8988T (cell line): ENCODE data around the gene CDH13.

Source experiments
- DNase-seq: peaks from one replicate; pipeline ENCODE4 v3.0.0; 2011

Gene CDH13

DNA sequence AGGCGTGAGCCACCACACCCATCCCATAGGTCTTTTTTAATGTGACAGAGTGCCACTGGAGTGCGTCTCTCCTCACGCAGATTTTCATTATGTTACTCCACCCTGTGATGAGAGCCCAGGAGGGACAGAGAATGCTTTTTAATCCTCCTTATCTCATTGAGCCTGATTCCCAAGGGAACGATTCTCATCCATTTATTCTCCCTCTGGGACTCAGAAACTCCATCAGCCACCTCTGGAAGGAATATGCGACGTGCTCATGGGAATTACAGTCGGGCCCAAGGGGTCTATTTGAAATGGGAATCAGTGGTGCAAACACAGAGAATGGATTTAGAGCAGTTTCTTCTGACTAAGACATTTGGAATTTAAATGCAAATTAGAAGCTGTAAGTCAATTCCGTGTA is 1025.1 kb downstream of the CDH13 start:
- DNase-seq = no peak

DNA sequence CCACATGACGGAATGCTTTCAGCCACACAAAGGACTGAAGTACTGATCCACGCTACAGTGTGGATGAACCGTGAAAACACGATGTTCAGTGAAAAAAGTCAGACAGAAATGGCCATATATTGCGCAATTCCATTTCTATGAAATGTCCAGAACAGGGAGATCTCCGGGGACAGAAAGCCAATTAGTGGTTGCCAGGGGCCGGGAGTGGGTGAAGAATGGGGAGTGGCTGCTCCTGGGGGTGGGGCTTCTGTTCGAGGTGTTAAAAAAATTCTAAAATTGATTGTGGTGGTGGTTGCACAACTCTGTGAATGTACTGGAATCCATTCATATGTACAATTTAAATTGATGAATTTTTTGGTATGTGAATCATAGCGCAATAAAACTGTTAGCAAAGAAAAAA is 1026.2 kb downstream of the CDH13 start:
- no peak for DNase-seq

DNA sequence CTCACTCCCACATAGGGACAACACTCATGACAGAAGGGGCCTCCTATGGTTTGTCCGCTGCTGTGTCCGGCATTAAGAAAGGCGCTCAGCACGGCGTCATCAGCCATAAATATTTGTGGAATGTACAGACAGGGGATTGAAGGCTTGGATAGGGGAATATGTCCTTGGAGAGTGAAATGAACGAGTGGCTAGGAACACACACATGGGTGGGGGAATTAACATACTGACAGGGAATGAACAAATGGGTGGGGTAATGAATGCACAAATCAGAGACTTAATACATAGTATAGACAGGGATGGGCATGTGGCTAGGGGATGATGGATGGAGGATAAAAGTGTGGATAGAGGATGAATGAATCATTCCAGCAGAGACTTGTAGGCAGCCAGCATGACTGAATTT is 1027.0 kb downstream of the CDH13 start:
- no peak for DNase-seq

DNA sequence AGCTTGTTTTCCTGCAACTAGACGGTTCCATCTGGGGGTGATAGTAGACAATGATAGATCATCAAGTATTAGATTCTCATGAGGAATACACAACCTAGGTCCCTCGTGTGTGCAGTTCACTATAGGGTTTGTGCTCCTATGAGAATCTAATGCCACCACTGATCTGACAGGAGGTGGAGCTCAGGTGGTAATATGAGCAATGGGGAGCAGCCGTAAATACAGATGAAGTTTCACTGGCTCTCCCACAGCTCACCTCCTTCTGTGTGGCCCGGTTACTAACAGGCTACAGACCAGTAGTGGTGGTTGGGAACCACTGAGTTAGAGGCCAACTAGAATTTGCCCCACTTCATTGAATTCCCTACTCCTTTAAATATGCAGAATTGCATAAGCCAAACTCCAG is 1033.5 kb downstream of the CDH13 start:
- DNase-seq = no peak

DNA sequence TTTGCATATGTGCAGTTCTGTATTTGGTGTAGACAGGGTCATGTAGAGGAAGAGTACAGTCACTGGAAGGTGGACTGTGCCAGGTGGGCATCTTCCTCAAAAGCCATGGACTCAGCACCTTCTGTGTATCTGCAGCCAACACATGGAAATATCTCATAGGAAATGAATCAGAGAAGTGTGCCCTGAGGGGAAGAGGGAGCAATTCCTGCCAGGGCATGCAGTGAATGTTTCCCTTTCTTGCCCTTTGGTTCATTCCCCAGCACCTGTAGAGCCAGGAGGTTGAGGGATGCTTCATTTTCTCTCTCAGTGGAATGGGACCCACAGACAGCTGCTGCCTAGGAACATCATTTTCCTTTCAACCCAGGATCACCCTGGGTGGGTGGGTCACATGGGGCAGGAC is 1034.9 kb downstream of the CDH13 start:
- DNase-seq = no peak

DNA sequence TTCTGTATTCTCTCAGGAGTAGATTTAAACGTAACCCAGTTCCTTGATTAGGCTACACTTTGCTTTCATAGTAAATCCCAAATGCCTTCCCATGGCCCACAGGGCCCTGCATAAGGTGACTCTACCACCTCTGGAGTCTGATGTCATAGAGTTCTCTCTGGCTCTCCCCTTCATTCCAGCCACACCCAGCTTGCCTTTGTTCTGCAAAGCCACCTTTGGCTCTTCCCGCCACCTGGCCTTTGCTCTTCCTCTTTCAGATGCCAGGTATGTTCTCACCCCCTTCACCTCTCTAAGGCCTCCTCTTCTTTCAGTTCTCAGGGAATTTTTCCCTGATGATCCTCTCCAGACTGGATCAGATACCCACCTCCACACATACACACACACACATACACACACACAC is 1039.7 kb downstream of the CDH13 start:
- DNase-seq = no peak

DNA sequence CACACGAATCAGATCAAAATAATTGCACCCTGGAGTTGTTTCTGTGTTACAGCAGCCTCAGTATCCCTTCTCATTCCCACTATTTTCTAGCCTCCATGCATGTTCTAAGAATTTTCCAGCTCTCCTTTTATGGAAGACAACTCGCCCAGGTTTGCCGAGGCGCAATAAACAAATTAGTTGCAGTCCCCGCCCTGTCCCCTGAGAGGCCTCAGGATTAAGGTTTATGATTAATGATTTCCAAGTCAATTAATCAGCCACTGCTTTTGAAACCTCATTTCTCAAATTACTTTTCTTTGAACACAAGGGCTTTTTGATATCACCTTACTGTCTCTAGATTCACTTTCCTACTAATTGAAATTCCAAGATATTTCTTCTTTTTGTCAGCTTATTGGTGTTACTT is 1042.7 kb downstream of the CDH13 start:
- no peak for DNase-seq

DNA sequence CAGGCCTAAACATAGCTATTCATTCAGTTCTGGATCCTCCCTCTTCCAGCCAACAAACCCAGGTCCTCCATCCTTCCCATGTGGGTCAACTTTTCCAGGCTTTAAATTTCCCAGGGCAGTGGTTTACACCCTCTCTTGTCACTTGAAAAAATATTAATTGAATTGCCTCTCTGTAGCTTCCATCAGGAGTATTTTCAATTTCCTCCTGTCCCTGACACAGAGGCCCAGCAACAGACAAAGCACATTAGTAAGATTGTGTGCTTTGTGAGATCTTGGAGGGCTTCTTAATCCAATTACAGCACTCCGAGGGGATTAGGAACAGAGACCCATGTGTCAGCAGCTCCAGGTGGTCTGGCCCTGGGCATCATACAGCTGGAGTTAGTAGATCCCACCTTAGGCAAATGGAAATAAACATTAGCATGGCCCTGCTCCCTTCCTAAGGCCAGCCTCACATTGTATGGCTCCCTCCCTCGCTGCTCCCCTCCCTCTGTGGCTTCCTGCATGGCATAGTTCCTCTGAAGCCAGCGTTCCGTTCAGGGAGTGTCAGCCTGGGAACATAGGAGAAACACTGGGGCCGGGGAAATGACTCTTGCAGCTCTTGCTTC is 1048.3 kb downstream of the CDH13 start:
- DNase-seq = no peak

DNA sequence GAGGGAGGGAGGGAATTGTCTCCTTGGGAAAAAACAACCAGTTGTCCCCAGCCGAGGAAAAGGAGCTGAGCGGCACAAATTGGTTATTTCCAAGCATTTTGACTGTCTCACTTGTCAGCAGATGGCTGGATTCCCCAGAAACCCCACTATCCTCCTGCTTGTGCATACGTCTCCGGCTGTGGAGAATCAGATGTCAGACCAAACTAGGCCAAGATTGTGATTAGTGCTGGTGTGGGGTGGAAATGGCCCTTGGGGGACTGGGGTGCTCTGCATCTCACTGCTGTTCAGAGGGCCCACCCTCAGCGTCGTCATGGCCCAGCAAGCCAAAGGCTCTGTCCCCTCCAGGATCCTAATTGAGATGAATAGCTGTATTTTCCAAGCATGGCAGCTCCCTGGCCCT is 1049.3 kb downstream of the CDH13 start:
- no peak for DNase-seq

DNA sequence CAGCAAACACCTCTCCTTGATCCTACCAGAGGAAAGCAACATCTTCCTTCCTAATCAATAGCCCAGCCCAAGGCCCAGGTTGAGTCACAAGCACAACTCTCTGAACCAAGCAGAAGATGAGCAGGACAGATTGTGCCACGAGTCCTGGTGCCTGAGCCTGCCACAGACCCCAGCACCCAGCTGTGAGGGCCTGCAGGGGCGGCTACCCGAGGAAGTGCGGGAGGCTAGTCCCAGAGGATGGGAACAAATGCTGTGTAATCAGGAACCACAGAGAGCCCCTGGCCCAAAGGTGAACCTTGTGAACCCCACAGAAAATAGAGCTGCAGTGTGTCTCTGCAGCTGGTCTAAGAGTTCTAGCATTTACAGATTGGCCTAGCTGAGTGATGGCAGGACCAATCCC is 1054.2 kb downstream of the CDH13 start:
- DNase-seq = no peak

DNA sequence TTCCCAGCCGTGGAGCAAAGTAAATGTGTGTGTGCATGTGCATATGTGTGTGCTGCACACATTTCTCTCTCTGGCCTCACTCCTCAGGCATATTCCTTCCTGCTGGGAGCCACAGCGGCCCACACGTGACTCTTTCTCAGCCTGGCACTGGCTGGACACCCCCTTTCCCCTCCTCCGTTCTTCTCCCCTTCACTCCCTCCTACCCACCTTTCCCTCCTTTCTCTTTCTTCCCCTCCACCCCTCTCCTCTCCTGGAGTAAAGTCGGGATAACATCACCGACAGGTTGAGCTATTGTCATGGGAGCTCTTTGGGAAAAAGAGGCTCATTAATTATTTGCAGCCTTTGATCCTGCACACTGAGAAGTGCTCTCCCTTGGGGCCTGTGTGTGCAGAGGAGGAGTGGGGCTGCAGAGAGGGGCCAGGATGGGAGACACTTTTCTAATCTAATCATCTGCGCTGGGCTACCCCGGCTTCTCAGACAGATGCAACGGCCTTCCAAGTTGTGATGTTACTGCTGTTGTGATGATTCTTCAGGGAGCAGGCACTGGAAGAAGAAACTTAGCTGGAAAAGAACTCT is 1054.7 kb downstream of the CDH13 start:
- DNase-seq = no peak

DNA sequence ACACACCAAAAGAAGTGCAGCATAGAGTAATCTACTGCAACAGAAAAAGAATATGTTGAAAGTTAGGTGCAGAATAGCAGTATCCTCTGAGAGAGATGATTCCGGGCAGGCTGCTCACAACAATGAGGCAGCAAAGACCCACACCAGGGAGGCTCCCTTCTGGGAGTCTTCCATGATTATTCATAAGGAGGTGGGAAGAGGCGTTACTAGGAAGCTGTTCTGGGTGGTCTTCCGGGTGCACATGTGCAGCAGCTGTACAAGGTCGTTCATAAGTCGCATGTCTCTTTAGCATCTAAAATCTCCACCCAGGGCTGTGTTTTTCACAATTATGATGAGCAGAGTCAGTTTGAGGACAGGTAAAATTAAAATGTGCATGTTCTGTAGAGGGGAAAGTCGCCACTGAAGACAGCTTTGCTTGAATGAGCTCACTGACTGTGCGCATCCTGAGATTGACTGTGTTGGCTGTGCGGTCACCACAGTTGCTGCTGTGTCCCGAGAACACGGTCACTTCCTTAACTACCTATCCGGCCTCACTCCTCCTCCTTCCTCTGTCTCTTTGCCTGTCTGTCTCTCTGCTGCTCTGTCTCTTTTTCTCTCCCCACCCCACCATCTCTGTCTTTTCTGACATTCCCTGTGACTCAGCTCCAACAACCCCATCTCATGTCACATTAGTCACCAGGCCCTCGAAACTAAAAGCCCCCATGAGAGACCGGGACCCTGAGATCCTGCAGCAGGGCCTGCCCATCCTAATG is 1055.5 kb downstream of the CDH13 start:
- no peak for DNase-seq

DNA sequence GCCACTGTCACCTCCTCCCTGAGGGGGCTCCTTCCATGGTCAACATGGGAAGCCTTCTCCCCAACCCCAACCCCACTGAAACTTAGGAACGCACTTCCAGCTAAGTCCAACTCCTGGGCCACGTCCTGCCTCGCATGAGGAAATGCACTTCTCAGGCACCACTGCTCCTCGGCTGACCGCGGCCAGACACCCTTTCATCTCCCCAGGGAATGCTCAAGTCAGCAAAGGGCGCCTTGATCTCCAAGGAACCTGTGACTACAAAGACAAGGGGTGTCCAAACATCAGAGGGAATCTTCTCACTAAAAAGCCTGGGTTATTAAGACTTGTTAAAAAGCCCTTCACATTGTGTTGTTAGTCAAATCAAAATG is 1056.1 kb downstream of the CDH13 start:
- no peak for DNase-seq

DNA sequence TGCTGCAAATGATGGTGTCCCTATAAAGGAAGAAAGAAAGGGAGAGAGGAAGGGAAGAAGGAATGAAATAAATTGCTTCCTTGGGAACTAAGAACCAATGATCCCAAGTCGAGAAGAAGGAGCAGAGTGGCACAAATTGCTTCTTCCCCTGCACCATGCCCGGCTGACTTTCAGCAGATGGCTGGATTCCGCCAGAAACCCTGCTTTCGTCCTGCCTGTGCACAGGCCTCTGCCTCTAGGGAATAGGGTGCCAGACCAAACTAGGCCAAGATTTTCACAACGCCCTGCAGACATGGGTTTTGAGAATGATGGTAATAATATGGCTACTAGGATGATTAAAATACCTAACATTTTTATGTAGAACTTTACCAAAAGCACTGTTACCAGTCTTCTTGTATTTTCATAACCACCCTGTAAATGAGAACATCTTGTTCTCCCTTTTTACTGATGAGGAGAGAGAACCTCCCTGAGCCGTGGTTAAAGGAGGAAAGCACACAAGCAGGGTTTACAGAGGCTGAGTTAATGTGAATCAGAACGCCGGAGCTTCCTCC is 1058.9 kb downstream of the CDH13 start:
- DNase-seq = no peak

DNA sequence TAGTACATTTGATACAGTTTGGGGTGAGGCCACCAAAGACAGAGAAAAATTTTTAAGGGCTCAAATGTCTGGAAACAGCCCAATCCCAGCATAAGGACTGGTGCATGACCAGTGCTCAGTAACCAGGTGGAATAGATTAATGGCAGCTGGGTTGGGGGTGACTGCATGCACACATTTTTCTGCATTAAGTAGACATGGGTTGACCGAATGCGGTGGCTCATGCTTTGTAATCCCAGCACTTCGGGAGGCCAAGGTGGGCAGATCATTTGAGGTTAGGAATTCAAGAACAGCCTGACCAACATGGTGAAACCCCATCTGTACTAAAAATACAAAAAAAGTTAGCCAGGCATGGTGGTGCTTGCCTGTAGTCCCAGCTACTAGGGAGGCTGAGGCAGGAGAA is 1060.0 kb downstream of the CDH13 start:
- DNase-seq = no peak

DNA sequence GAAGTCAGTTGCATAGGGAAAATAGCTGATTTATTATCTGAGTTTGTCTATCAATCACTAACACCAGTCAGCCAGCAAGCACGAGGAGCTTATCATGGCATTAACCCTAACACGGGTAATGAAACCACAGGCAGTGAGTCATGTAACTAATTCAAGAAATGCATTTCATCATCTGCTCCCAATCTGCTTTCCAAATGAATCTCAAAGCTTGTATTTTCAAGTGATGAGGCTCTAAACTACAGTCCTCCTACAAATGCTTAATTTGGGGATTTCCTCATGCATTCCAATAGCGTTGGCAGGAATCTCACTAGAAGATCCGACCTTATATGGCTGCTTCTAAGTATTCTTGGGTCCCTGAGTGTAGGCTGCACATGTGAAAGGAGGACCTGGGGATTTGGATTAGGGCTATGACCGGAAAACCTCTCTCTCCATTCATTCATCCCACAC is 1062.6 kb downstream of the CDH13 start:
- no peak for DNase-seq

DNA sequence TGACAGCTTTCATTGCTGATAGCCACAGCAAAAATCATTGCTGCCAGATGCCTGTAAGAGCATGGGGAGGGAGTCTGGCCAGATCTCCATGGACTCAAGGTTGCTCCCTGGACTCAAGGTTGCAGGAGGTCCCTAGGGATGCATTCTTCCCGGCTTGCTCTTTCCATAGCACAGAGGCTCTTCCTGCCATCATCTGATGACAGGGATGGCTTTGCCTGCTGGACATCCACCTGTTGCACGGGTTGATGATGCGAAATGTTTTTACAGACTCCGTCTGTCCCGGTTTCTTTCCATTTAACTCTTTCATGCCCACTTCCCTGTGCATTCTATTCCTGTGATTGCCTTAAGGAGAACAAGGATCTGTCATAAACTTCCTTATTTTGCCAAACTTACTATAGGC is 1065.5 kb downstream of the CDH13 start:
- no peak for DNase-seq

DNA sequence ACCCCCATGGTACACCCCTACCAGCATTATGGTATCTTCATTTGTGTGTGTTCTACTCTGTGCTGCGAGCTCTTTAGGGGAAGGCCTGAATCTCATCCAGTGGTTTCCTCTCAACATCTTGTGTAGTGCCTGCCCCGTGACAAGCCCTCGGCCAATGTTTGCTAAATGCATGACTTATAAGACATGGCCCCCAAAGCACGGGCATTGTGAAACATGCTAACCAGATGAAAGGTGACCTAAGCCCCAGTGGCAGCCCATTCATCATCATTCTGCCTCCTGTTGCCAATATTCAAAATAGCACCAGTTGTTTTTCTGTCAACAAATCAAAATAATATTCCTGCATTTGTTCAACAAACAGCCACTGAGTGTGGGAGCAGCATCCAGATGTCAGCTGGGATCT is 1072.2 kb downstream of the CDH13 start:
- DNase-seq = no peak

DNA sequence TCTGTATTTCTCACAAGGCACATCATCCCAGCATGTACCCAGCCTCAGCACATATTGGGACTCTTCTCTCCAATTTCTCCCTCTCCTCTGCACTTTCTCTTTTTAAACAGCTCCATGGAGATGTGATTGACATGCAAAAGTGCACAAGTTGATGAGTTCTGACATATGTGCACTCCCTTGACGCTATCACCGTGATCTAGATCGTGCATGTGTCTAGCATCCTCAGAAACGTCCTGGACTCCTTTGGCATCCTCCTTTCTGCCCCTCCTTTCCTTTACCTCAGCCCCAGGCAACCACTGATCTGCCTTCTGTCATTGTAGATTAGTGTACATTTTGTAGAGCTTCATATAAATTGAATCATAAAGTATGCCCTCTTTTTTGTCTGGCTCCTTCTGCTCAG is 1073.0 kb downstream of the CDH13 start:
- DNase-seq = no peak

DNA sequence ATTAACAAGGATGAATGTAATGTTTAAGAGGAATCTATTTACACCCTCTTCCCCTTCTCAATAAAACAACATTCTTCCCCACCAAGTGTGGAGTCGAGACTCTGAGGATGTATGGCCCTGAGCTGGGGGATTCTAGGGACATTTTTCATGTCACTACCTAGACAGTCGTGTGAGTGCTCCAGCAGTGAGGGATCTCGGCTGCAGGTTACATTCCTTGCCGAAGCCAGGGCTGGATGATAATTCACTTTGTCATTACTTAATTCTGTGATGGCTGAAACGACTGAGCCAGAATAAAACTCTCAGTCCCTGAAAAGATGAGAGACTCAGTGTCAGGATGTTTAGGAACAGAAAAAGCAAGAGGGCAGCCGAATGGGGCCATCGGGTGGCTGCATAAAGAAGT is 1074.1 kb downstream of the CDH13 start:
- no peak for DNase-seq

DNA sequence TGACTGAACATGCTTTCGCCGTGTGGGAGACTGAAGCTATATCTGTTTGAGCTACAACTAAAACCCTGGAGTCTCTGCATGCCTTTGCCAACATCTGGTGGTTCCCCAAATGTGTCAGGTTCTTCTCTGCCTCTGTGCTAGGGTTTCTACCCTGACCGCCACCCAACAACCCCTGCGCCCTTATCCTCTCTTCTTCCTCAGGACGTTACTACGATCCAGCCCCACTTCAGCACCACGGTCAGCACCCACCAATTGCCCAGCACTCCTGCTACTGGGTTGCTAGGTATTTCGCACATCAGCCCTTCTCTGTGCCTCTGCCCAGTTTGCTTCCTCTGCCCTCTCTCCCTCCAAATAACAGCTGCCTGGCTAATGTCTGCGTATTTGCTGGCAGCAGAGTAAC is 1074.7 kb downstream of the CDH13 start:
- no peak for DNase-seq

DNA sequence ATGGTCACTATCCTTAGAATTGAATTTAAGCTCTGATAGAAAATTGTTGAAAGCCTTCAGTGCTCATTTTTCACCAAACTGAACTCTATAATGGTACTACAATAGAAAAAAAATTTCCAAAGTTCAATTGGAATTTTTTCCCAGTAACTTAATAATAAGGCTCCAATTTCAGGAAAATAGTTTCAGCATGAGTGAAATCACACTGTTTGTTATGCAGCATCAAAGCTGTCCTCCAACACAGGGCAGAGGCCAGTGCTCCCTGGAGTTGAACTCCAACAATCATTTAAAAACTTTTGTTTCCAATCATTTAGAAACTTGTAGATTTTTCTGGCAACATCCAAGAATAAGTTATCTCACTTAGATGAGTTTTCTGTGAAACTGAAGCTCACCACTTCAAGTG is 1077.9 kb downstream of the CDH13 start:
- DNase-seq = no peak

DNA sequence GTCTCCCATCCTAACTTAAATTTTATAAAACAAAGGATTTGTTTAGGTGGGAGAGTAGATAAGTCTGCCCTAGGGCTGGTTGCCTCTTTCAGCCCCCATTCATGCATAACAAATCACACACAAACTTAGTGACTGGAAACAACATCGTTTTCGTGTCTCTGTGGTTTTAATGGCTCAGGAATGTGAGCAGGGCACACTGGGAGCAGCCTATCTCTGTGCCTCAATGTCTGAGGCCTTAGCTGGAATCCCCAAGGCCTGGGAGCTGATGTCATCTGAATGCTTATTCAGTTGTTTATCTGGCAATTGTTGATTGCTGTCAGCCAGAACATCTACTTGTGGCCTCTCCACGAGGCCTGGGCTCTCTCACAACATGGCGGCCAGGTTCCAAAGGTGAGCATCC is 1079.1 kb downstream of the CDH13 start:
- DNase-seq = no peak

DNA sequence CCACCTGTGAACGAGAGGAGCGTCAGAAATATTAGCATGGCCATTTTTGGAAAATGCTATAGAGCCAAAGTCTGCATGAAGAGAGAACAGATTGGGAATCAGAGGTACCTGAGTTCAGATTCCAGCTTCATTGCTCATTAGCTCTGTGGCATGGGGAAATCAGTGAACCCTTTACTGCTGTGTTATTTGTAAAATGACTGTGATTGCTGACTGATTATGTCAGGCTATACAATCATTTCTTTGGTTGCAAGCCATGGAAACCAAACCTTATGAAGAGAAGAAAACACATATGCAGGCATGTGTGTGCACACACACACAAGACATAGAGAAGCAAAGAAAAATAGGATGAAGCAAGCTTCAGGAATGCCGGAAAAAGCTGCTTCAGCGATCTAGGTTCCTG is 1079.6 kb downstream of the CDH13 start:
- no peak for DNase-seq

DNA sequence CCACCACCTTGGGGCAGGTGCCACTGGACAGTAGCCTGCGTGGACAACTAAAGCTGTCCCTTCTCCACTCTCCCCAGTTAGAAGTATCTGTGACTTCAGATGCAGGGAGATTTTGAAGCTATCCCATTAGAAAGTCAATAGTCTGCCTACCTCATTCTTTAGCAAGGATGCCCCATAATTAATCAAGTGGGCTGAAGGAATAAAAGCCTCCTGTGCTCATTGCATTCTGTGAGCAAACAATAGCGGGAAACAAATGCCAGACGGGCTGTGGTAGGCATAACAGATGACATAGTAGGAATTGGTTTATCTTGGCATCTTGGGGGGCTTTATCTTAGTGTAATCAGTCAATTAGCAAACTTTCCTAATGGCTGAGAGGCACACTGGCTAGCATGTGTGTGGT is 1084.3 kb downstream of the CDH13 start:
- DNase-seq = no peak
